ENCODE measurements around the gene PSG2.

GRCh38 chr19:43105496-43105895 is 23.0 kb upstream of the PSG2 start:
- TF ChIP-seq CTCF (conservative IDR thresholded peaks at IDR 0.05; ENCODE audit: low read length) (no peak), EZH2phosphoT487 (IDR thresholded peaks at IDR 0.05; ENCODE audit: borderline replicate concordance) (no peak)

All from Loucy (cell line).